Measurements from ENCODE around the gene HSPG2. TPM values are rescaled to one million over a fixed set of nuclear protein-coding genes. Genes with fewer than 3 reads are reported as not detected.

HSPG2 gene
- total RNA-seq, 1 experiment from 2014 or later, result 171 TPM

DNA sequence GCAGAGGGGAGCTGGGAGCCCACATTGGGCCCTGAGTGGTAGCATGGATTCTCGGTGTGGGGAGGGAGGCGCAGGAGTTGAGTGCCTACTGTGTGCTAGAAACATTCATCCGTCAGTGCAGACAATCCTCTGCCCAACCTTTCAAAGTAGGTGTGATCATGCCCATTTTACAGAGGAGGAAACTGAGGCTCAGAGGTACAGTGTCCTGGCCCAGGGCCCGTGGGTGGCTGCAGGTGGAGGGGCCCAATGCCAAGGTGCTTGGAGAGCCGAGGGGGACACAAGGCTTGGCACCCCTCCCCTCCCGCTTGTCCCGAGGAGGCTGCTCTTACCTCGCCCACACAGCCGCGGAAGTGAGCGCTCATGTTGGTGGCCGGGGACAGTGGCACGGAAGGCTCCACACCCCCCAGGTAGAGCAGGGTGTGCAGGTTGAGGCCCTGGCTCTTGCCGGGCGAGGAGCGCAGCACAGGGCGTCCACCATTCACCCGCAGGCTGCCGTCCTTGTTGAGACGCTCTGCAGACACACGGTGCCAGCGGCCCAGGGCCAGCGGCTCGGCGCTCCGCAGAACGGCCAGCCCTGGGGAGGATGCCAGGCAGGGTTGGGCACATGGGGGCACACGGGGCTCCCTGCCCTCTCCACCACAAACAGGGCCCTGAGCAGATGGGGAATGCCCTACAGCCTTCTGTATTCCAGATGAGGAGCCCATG lies 108.5 kb downstream of the HSPG2 start:
- in situ Hi-C loops (cut with HindIII; ENCODE audit: low pct_unique_long_range_greater_than_20kb, low sequenced_read_pairs), result no loop called here
- intact Hi-C loops (cut with micrococcal nuclease; ENCODE audit: unreplicated experiment), result no loop called here
- ATAC-seq (no peak), DNase-seq (ENCODE audit: low read depth, low spot score) (no peak)
- H3K4me3 ChIP-seq (ENCODE audit: low read depth in 2 of 2, low read length in 2 of 2), result no peak overlapping the region
- no TSS peak for BruUV-seq (replicated peaks)
- POLR2A ChIA-PET, result no interaction called here
- CTCF ChIA-PET, result no interaction called here
- H3K36me3 ChIP-seq (ENCODE audit: control insufficient read depth, insufficient read depth, low read length), result peaks cover 10% of the 10 kb centered on the region
- no peak overlapping the region for H3K27ac ChIP-seq (ENCODE audit: low read length)
- H3K9me3 ChIP-seq (ENCODE audit: control insufficient read depth, insufficient read depth, low read depth, low read length), result no peaks in the 10 kb centered on the region
- no peaks in the 10 kb centered on the region for H3K4me1 ChIP-seq (ENCODE audit: control insufficient read depth, insufficient read depth, low read length)
- no peaks in the 10 kb centered on the region for H3K27me3 ChIP-seq (ENCODE audit: control insufficient read depth, insufficient read depth, low read length)
- TF ChIP-seq SIN3A (IDR thresholded peaks at IDR 0.05; ENCODE audit: borderline replicate concordance, insufficient read depth, low read depth, low read length) (no peak), TCF7L2 (IDR thresholded peaks at IDR 0.05; ENCODE audit: low read depth, low read length) (no peak), POLR2AphosphoS5 (IDR thresholded peaks at IDR 0.05; ENCODE audit: low read depth, low read length) (no peak)
- TF ChIP-seq, protein P1, sequence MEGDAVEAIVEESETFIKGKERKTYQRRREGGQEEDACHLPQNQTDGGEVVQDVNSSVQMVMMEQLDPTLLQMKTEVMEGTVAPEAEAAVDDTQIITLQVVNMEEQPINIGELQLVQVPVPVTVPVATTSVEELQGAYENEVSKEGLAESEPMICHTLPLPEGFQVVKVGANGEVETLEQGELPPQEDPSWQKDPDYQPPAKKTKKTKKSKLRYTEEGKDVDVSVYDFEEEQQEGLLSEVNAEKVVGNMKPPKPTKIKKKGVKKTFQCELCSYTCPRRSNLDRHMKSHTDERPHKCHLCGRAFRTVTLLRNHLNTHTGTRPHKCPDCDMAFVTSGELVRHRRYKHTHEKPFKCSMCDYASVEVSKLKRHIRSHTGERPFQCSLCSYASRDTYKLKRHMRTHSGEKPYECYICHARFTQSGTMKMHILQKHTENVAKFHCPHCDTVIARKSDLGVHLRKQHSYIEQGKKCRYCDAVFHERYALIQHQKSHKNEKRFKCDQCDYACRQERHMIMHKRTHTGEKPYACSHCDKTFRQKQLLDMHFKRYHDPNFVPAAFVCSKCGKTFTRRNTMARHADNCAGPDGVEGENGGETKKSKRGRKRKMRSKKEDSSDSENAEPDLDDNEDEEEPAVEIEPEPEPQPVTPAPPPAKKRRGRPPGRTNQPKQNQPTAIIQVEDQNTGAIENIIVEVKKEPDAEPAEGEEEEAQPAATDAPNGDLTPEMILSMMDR (IDR thresholded peaks at IDR 0.05), result no peak
- TF ChIP-seq, protein P2, sequence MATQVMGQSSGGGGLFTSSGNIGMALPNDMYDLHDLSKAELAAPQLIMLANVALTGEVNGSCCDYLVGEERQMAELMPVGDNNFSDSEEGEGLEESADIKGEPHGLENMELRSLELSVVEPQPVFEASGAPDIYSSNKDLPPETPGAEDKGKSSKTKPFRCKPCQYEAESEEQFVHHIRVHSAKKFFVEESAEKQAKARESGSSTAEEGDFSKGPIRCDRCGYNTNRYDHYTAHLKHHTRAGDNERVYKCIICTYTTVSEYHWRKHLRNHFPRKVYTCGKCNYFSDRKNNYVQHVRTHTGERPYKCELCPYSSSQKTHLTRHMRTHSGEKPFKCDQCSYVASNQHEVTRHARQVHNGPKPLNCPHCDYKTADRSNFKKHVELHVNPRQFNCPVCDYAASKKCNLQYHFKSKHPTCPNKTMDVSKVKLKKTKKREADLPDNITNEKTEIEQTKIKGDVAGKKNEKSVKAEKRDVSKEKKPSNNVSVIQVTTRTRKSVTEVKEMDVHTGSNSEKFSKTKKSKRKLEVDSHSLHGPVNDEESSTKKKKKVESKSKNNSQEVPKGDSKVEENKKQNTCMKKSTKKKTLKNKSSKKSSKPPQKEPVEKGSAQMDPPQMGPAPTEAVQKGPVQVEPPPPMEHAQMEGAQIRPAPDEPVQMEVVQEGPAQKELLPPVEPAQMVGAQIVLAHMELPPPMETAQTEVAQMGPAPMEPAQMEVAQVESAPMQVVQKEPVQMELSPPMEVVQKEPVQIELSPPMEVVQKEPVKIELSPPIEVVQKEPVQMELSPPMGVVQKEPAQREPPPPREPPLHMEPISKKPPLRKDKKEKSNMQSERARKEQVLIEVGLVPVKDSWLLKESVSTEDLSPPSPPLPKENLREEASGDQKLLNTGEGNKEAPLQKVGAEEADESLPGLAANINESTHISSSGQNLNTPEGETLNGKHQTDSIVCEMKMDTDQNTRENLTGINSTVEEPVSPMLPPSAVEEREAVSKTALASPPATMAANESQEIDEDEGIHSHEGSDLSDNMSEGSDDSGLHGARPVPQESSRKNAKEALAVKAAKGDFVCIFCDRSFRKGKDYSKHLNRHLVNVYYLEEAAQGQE (IDR thresholded peaks at IDR 0.05; ENCODE audit: insufficient read depth in 1 of 2, low read depth in 2 of 2, low read length in 1 of 2), result no peak

DNA sequence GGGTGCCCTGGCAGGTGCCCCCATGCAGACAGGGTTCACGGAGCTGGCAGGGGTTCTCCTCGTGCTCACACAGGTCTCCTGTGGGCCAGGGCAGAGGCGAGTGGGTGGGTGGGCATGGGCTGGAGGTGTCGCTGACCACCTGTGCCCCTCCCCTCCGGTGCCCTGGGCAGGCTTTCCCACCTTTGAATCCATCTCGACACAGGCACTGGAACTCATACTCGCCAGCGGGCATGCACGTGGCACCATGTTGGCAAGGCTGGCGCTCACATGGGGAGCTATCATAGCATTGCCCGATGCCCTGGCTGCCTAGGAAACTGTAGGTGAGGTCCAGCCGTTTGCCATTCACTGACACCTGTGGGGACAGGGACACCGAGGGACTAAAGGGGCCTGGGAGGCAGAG lies 109.0 kb downstream of the HSPG2 start:
- Histone ChIP-seq H3K9me3 (ENCODE audit: control insufficient read depth, insufficient read depth, low read depth, low read length) (no peaks in the 10 kb centered on the region), H3K4me1 (ENCODE audit: control insufficient read depth, insufficient read depth, low read length) (no peaks in the 10 kb centered on the region), H3K27ac (ENCODE audit: low read length) (no peak overlapping the region), H3K4me3 (ENCODE audit: low read depth in 2 of 2, low read length in 2 of 2) (no peak overlapping the region), H3K27me3 (ENCODE audit: control insufficient read depth, insufficient read depth, low read length) (no peaks in the 10 kb centered on the region), H3K36me3 (ENCODE audit: control insufficient read depth, insufficient read depth, low read length) (peaks cover 10% of the 10 kb centered on the region)
- DNase-seq (ENCODE audit: low read depth, low spot score) (no peak), ATAC-seq (no peak)
- no TSS peak for BruUV-seq (replicated peaks)
- TF ChIP-seq, protein P2 (IDR thresholded peaks at IDR 0.05; ENCODE audit: insufficient read depth in 1 of 2, low read depth in 2 of 2, low read length in 1 of 2), result no peak
- TF ChIP-seq SIN3A (IDR thresholded peaks at IDR 0.05; ENCODE audit: borderline replicate concordance, insufficient read depth, low read depth, low read length) (no peak), TCF7L2 (IDR thresholded peaks at IDR 0.05; ENCODE audit: low read depth, low read length) (no peak), POLR2AphosphoS5 (IDR thresholded peaks at IDR 0.05; ENCODE audit: low read depth, low read length) (no peak)
- TF ChIP-seq, protein P1 (IDR thresholded peaks at IDR 0.05), result no peak
- POLR2A ChIA-PET, result no interaction called here
- CTCF ChIA-PET, result no interaction called here
- intact Hi-C loops (cut with micrococcal nuclease; ENCODE audit: unreplicated experiment), result no loop called here
- in situ Hi-C loops (cut with HindIII; ENCODE audit: low pct_unique_long_range_greater_than_20kb, low sequenced_read_pairs), result no loop called here

Measured in Panc1 (cell line).